HG03280 (cell line): ENCODE results near the gene RAB31.
"Not testable (repeated sequence)": the region's sequence is repeated elsewhere in the genome, so short reads cannot be mapped to it uniquely, and the experiment has no call there.

Source experiments
- ATAC-seq: cut with Tn5 transposase; IDR thresholded peaks from one replicate; pipeline ENCODE4 v1.9.1; 2021; ENCODE audit warnings: mild to moderate bottlenecking, moderate library complexity; ENCODE audit not compliant: unreplicated experiment

RAB31 gene, protein sequence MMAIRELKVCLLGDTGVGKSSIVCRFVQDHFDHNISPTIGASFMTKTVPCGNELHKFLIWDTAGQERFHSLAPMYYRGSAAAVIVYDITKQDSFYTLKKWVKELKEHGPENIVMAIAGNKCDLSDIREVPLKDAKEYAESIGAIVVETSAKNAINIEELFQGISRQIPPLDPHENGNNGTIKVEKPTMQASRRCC

DNA sequence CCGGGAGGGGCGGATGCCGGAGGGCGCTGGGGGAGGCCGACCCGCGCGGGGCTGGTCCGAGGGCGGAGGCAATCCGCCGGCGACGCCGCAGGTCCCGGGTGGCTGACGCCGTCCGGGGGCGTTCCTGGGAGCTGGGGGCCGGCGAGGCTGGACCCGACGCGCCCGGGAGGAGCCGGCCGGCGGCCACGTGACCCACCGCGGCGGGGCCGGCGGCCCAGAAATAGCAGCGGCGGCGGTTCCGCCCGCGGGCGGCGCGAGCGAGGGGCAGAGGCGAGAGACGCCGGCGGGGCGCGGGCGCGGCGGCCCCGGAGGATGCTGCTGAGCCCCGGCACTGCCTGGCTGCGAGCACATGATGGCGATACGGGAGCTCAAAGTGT lies at the start of gene RAB31:
RAB31 (plus strand) TSS at position 245 of the 377 bp plus-strand sequence; CDS start at position 350, 105 bp downstream.
- no peak for ATAC-seq

DNA sequence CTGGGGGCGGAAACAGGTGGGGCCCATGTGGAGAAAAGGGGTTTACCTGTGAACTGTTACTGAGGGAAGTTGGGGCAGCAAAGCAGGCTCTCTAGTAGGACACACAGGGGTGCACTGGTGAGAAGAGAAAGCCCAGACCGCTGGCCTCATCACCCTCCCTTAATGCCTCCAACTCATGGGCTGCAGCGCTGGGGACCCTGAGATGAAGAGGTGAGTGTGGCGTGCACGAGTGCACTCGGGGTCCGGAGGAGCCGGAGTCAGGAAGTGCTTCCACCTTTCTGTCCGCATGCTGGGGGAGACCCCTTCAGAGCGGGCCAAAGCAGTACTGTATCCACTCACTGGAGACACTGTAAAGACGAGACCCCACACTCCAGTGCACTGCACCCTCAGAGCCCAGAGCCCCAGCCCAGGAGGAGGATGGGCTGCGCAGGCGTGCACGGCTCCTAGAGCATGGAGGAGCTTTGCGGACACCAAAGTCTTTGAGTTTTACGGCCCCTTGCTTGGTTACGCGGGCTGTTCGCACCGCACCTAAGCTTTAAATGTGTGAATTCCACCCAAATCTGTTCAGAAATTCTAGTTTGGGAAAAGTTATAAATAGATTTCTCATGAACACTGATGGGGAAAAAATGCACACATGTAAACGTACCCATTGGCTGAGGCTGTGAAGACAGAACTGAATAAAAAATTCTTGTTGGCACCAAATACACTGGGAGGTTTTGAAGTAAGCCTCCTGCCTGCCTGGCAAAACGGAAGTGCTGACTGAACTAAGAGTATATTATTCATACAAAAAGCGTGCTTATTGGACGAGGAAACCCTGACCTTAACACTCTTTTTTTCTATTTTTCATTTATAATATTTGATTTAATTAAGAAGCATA lies 48.4 kb upstream of the RAB31 start:
- ATAC-seq = no peak

DNA sequence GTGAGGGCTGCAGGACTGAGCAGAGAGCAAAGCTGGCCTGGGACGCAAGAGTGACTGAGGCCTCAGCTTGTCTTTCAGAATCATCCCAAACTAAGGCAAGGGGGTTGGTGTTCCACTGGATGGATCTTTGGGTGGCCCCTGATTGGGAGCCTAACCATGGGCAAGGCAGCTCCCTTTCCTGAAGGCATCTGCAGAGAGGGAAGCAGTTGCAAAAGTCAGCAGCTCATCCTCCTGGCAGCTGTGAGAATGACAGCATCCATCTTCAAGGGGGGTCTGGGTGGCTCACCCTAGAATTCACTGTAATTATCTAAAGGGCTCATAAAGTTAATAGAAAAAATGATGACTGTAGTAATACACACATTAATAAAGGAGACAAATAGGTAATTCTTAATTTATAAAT lies 46.5 kb upstream of the RAB31 start:
- no peak for ATAC-seq

DNA sequence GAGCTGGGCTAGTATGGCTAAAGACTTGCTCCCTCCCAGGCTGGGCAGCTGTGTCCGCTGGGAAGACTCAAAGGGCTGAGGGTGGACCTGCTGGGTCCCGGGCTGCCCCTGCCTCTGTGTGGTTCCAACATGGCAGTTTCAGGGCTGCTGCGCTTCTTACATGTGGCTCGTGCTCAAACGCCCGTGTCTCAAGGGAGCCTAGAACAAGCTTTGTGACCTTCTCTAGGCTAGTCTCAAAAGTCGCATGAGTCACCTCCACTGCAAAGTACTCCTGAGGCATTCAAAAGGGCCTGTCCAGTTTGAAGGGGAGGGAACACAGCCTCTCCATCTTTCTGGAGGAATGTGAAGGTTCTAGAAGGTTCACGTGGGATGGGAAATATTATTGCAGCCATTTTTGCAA lies 44.7 kb upstream of the RAB31 start:
- no peak for ATAC-seq

DNA sequence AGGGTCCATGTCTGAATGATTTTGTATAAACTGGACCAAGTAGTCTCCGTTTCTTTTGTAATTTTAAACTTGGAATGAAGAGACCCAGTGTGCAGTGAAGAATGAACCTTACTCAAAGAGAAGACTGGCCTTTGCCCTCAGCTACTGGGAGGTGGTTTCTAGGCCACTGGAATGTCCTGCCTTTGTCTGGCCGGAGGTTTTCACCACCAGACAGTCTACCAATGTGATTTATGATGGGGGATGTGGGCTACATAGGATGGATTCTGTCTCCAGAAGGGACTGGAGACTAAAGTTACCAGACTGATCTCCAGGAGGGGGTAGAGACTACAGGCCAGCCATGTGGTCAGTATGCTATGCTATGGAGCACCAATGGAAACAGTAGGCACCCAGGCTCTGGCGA lies 42.8 kb upstream of the RAB31 start:
- no peak for ATAC-seq

DNA sequence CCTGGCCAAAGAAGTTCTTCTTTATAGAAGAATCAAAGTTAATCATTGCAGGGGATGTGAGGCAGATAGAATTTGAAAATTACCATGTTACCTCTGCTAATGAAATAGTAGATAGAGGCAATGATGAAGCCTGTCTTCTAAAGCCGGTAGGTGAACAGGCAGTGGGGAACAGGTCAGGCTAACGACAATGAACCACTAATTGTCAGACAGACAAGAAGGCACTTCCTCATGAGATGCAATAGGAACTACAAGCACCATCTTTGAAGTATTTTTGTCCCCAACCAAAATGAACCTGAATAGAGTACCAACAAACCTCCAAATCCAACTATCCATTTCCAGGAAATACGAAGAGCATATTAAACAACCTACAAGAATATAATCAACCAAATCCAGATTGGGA lies 41.6 kb upstream of the RAB31 start:
- ATAC-seq = no peak

DNA sequence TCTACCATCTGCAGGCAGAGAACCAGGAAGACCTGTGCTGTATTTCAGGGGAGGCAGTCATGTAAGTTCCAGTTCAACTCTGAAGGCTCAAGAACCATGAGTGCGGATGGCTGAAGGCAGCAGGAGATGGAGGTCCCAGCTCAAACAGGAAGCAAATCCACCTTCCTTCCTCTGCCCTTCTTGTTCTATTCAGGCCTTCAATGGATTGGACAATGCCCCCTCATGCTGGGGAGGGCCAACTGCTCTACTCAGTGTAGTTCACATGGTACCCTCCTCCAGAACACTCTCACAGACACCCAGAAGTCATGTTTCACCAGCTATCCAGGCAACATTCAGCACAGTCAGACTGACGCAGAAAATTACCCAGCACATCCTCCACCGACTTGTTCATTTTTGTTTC lies 39.1 kb upstream of the RAB31 start:
- ATAC-seq = no peak

DNA sequence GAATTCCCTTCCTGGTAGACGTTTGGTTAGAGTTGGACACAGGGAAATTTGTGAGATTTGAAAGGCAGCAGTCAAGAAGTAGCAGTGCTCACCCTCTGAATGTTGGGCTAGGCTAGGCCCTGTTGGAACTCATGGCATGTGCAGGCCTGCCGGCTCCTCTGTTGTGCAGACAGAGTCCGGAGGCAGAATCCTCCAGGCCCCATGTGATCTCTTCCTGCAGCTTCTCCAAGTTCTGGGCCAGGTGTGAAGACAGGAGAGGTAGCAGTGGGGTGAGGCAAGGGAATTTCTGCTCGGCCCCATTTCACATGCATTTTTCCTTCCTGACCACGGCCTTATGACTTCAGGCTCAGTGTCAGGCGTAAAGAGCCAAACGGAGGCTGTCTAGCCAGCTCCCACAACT lies 36.9 kb upstream of the RAB31 start:
- ATAC-seq = no peak

DNA sequence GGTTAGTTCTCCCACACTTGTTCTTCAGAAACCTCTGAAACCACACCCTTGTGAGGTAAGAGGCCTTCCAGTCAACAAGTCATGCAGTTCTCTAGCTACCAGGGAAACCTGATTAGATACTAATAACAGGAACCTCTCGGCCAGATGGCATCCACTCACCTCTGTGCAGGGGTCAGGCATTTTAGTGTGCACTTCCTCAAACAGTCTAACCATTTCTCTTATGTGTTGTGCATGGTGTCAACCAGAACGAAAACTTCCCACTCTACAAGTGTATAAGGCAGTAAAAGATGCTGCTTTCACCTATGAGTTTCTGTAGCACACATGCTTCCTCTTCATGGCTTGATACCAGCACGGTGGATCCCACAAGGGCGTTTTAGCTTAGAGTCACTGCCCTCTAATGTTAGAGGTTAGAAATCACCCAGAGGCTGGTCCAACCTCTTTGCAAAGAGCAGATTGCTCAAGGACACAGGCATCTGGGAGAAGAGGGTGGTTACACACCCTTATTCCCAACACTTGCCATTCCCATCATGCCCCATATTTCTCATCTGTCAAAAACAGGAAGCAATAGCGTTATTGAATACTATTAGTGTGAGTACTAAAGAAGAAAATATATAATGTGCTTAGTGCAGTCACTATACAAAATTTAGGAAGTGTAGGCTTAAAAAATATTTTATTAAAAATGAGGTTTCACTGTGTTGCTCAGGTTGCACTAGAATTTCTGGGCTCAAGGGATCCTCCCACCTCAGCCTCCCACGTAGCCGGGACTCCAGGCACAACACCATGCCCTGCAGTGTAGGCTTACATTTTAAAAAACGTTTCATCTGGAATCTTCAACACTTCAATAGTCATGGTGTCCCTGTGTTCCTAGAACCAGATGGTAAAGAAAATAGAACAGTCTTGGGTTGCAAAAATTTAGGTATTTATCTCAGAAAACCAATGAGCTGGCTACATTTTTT lies 34.5 kb upstream of the RAB31 start:
- ATAC-seq = peak; percentile 98

DNA sequence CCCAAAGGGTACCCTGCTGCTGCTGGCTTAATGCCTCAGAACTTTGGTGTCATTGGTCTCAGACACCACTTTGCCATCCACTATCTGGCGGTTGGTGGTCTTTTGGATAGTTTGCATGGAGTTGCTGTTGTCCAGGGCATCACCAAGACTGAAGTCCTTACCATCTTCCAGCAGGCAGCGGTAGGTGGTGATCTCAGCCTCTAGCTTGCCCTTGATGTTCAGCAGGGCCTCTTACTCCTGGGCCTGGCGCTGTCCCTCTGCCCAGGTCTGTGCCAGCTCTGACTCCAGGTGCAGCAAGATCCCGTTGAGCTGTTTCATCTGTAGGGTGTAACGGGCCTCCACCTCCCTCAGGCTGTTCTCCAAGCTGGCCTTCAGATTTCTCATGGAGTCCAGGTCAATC lies 29.9 kb upstream of the RAB31 start:
- ATAC-seq = not testable (repeated sequence)

DNA sequence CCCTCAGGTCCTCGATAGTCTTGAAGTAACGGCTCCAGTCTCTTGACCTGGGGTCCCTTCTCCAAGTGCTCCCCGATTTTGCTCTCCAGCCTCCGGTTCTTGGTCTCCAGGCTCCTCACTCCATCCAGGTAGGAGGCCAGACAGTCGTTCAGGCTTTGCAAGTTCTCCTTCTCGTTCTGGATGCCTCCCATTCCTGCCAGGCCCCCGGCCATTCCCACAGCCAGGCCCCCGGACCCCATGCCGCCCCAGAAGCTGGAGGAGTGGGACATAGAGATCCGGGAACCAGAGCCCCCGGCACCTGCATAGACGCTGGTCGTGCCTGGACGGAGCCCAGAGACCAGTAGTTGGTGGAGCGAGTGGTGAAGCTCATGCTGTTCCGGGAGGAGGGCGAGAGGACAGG lies 29.0 kb upstream of the RAB31 start:
- ATAC-seq = no peak

DNA sequence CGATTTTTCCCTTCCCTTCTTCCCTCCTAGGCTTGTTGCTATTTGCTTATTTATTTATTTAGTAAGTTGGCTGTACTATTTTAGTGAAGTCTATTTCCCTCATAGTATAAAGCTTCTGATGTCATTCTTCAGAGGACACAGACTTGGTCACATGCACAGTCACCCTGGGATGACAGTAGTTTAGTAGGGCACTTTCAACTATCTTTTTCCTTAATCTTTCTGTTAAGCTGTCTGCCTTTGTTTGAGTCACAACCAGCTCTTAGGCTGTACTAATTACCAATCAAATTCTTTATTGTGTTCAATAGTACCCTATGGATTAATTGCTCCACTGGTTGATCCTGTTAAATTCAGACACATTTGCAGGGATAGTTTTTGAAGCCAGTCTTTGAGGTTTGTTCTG lies 26.9 kb upstream of the RAB31 start:
- no peak for ATAC-seq

DNA sequence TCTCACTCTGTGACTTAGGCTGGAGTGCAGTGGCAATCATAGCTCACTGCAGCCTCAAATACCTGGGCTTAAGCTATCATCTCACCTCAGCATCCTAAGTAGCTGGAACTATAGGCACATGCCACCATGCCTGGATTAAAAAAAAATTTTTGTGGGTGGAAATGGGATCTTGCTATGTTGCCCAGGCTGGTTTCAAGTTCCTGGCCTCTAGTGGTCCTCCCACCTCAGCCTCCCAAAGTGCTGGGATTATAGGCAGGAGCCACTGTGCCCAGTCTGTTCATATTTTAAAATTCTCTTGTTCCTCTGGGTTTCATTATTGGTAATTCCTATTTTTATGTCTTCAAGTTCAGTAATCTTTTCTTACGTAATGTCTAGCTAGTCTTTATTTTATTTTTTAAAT lies 25.5 kb upstream of the RAB31 start:
- no peak for ATAC-seq

DNA sequence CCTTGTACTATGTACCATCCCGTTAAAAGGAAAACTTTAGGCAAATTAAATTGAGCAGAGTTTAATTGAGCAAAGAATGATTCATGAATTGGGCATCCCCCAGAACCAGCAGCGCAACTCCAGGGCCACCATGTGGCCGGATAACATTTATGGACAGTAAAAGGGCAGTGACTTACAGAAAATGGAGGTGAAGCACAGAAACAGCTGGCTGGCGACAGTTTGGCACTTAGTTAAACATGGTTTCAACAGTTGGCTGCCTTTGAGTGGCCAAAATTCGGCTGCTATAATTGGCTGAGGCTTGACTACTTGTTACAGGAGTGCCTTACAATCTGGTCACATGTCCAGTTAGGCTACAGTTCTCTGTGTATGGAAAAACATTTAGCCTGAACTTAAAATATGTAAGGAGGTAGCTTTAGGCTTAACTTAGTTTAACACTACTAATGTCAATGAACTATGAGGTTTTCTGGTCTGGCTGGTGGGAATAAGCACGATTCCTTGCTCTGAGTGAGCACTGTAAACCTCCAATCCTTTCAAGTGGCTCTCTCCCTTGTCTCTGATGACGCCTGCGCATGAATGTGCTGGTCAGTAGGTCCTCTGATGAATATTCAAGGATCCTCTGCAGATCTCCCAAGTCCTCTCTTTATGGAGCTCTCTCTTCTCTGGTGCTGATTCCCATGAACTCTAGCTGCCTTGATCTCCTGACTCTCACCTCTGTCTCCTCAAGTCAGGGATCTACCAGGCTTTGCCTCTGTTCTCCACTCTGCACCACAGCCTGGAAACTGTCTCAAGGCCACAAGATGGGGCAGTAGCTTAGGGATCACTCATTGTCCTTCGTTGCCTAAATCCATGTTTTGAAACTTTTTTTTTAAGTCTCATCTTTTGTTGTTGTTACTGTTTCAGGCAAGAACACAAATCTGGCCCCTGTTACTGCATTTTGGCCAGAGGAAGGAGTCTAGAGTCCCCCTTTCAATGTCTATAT lies 24.4 kb upstream of the RAB31 start:
- ATAC-seq = no peak

DNA sequence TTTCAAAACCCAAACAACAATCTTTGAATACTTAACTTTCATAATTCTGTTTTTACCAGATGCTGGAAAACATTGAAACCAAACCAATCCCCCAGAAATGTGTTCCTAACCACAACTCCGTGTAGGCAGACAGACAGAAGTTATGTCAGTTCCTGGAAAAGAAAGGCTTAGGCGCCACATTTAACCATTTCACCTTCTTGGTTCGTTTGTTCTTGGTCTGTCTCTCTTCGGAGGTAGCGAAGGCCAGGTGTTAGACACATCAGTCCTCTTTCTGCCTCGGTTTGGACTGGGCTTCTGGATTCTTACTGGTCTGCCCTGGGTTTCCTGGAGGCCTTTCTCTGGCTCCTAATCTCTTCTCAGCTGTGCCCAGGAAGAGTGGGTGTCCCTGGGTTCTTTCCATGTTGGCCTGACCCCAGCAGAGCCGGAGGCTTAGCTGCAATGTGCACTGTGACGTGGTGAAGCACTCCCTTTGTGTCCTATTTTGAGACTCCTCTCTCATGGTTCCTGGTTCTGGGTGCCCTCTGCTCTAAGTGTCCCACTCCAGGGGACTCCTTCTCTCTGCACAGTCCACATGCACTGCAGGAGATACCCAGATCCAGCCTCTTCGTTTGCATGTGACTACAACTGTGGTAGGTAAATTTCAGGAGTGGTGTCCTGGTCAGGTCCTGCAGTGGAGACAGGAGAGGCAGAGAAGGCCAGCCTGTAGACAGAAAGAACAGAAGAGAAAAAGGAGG lies 23.1 kb upstream of the RAB31 start:
- ATAC-seq = no peak

DNA sequence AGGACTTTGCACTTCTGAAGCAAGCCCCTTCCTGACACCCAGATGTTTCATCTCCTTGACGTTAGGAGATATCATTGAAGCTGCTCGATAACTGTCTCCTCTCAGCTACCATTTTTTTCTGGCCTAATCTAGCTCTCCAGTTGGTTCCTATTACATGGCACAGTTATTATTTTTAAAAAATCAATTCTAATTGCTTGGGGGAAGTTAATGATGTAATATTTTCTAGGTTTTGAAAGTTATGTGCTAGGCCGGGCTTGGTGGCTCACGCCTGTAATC lies 22.5 kb upstream of the RAB31 start:
- ATAC-seq = no peak

DNA sequence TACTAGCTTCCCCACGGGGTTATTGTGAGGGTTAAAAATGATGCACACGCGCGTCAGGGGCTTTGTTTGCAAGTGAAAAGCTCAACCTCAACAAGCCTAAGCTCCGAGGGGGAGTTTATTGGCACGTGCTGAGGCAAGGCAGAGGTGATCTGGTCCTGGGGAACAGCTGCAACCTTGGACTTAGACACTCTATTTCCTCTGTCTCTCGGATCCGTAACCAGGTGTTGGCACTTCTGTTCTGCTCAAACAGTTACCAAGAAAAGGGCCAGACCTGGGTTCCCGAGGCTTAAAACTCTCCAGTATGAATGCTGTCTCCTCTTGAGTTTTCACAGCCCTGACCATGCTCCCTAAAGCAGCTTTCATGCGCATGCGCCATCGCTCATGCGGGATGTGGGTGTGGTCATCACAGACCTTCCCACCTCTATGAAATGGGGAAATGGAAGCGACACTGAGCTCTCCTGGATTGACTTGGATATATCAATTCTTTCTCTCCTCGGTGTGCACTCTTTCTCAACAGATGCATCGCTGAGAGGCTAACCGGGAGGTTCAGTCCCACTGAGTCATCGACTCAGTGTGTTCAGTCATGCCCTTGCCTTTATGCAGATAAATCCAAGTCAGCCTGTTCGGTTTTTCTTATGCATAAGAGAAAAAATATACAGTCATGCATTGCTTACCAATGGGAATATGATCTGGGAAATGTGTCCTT lies 19.9 kb upstream of the RAB31 start:
- ATAC-seq = no peak

DNA sequence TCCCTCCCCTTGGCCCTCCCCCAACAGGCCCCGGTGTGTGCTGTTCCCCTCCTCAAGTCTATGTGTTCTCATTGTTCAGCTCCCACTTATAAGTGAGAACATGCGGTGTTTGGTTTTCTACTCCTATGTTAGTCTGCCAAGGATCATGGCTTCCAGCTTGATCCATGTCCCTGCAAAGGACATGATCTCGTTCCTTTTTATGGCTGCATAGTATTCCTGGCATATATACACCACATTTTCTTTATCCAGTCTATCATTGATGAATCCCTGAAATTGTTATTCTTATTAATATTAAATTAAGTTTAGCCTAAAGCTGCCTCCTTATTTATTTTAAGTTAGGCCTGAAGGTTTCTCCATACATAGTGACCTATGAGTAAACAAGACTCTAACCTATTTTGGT lies 18.8 kb upstream of the RAB31 start:
- no peak for ATAC-seq
